SH-SY5Y (cell line): ENCODE results near the gene SEPSECS.

ENCODE experiments used
- GATA2 ChIP-seq: IDR thresholded peaks from 2 replicates; pipeline ENCODE4 v1.6.1; 2011; ENCODE audit warnings: mild to moderate bottlenecking, low read depth, low read length
- GATA3 ChIP-seq: IDR thresholded peaks from 2 replicates; pipeline ENCODE4 v1.6.1; 2011; ENCODE audit warnings: low read depth, mild to moderate bottlenecking, low read length, moderate library complexity

DNA sequence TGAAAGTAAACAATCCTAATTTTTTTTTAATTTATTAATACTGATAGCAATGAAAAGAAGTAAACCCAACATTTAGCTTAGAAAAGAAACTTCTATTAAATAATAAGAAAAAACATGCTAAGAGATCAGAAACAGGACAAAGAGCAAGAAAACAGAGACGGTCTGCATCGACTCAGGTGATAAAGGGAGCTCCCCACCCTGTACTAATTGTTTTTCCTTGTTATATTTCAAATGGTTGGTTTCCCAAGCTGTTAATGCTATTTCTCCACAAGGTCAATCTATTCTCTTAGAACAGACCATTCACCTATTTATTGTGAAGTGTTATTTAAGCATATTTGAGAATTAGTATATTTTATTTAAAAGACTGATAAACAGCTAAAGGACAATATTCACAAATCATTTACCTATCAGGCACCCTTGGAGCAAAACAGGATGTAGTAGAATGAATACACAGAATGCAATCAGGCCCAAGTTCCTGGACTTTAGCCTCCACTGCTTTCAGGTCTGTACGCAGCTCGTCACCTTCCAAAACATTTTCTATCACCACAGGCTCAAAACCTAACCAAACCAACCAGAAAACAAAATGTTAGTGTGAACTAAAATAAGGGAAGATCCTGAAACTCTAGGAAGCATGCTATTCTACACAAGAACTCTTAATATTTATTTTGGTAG is 5.5 kb downstream of the SEPSECS start:
- TF ChIP-seq GATA3 (no peak), GATA2 (no peak)
